Measurements from ENCODE around the gene TSC22D2. TPM values are rescaled to one million over a fixed set of nuclear protein-coding genes. Genes with fewer than 3 reads are reported as not detected.

The TSC22D2 gene
- total RNA-seq: 10 to 100 TPM; 12.7 to 55.8 (median 32.6) TPM
- polyA plus RNA-seq: 10 to 100 TPM; 11.5 to 22.6 TPM
- long read RNA-seq, donor 1, full-length matches to known transcripts: 39 of 42 reads
- long read RNA-seq, donor 1, partial matches to known transcripts: 0 of 42 reads
- long read RNA-seq, donor 1, other reads (novel, unspliced or antisense): 3 of 42 reads
- long read RNA-seq, donor 2, full-length matches to known transcripts: 70 of 79 reads
- long read RNA-seq, donor 2, partial matches to known transcripts: 1 of 79 reads
- long read RNA-seq, donor 2, other reads (novel, unspliced or antisense): 8 of 79 reads
- long read RNA-seq, donor 3, full-length matches to known transcripts: 104 of 110 reads
- long read RNA-seq, donor 3, partial matches to known transcripts: 0 of 110 reads
- long read RNA-seq, donor 3, other reads (novel, unspliced or antisense): 6 of 110 reads

DNA sequence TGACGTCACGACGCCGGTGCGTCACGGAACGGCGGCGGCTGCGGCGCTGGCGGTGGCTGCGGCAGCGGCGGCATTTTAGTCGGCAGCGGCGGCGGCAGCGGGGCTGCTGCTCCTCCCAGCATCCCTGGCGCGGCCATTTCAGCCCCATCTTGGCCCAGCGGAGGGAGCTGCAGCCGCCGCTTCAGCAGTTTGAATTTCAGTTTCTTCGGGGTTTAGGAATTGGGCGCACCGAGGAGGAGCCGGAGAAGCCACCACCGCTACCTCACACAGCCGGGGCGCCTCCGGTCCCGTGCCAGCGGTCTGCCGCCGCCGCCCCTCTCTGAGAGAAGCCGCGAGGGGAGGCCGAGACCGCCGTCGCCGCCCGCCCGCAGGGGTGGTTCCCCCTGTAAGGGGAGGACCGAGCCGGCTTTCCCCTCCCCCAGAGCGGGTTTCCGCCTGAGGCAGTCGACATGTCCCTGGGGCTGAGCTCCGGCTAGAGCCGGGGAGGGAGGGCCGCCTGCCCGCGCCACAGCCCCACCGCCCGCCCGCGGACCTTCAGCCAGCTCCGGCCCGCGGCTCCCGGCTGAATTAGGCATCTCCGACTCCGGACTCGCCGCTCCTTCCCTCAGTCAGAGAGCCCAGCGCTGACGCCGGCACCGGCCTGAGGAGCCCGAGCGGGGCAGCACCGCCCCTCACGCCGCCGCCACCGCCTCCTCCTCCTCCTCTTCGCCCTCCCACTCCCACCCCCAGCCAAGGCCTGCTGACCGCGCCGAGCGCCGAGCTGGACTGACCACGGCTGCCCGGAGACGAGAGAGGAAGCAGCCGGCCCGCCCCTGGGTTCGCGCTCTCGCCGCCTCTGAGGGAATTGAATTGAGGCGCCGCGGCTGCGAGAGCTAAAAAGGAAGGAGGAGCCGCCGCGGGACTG, at the start of gene TSC22D2:
TSS of gene TSC22D2 (plus strand) at position 78 of the 904 bp plus-strand sequence. CDS start 1,053 bp downstream, outside the sequence.
- peak; percentile 72 to 89 (median 85) for ATAC-seq

GRCh38 chr3:150359381-150359780, 48.7 kb upstream of the TSC22D2 start:
- DNase-seq (no peak), ATAC-seq (no peak)
- Histone ChIP-seq H3K9me3 (no peaks in the 10 kb centered on the region), H3K27me3 (no peaks in the 10 kb centered on the region), H3K27ac (no peak overlapping the region), H3K4me3 (no peak overlapping the region), H3K36me3 (no peaks in the 10 kb centered on the region), H3K4me1 (peaks cover 0 to 10% (median 0%) of the 10 kb centered on the region in 12 donors)
- 85 to 97% (median 88%) methylated on average over 2 of the region's 2 CpGs for WGBS, 4 donors
- TF ChIP-seq POLR2A (IDR thresholded peaks at IDR 0.05): no peak
- TF ChIP-seq, protein P1, sequence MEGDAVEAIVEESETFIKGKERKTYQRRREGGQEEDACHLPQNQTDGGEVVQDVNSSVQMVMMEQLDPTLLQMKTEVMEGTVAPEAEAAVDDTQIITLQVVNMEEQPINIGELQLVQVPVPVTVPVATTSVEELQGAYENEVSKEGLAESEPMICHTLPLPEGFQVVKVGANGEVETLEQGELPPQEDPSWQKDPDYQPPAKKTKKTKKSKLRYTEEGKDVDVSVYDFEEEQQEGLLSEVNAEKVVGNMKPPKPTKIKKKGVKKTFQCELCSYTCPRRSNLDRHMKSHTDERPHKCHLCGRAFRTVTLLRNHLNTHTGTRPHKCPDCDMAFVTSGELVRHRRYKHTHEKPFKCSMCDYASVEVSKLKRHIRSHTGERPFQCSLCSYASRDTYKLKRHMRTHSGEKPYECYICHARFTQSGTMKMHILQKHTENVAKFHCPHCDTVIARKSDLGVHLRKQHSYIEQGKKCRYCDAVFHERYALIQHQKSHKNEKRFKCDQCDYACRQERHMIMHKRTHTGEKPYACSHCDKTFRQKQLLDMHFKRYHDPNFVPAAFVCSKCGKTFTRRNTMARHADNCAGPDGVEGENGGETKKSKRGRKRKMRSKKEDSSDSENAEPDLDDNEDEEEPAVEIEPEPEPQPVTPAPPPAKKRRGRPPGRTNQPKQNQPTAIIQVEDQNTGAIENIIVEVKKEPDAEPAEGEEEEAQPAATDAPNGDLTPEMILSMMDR (IDR thresholded peaks at IDR 0.05): no peak
- intact Hi-C loops (cut with DNase I): no loop called here

More for the DNA sequence above, at the start of gene TSC22D2:
- 0 to 1% (median 0%) methylated on average over 23 to 102 of the region's 102 CpGs for WGBS, 4 donors
- peak within 1 kb of the TSS; percentile 71 to 92 (median 86) for H3K4me3 ChIP-seq
- DNase-seq: peak; percentile 96 to 98 (median 96)
- H3K27ac ChIP-seq: peak within 1 kb of the TSS; percentile 96 to 100 (median 99)
- H3K4me1 ChIP-seq: peaks cover 0 to 32% (median 10%) of the 10 kb centered on the region in 12 donors
- no peaks in the 10 kb centered on the region for H3K27me3 ChIP-seq
- intact Hi-C loops (cut with DNase I): loop anchor here in 7 of 10 donors (1.0 to 10.0 kb wide), 12 partner anchors 36 to 444 kb away; partner anchors contain the start of genes EIF2A (in 2 of the 7), SERP1 (in 2 of the 7) and PFN2 (in 1 of the 7)
- H3K9me3 ChIP-seq: no peaks in the 10 kb centered on the region
- TF ChIP-seq, protein P1 (IDR thresholded peaks at IDR 0.05): peak in 5 of 12 donors; percentile 14 to 43 (median 23)
- TF ChIP-seq POLR2A (IDR thresholded peaks at IDR 0.05): peak; percentile 98 to 99
- H3K36me3 ChIP-seq: no peaks in the 10 kb centered on the region

GRCh38 chr3:150360966-150361365, 47.1 kb upstream of the TSC22D2 start:
- Histone ChIP-seq H3K4me1 (peaks cover 0 to 6% (median 0%) of the 10 kb centered on the region in 12 donors), H3K27ac (no peak overlapping the region), H3K36me3 (no peaks in the 10 kb centered on the region), H3K27me3 (no peaks in the 10 kb centered on the region), H3K9me3 (no peaks in the 10 kb centered on the region), H3K4me3 (no peak overlapping the region)
- DNase-seq (no peak), ATAC-seq (no peak)
- 92 to 96% (median 94%) methylated on average over 3 of the region's 3 CpGs for WGBS, 4 donors
- no peak for TF ChIP-seq POLR2A (IDR thresholded peaks at IDR 0.05)
- TF ChIP-seq, protein P1 (IDR thresholded peaks at IDR 0.05): no peak
- intact Hi-C loops (cut with DNase I): no loop called here
